ENCODE results near the gene TIMM44.

DNA sequence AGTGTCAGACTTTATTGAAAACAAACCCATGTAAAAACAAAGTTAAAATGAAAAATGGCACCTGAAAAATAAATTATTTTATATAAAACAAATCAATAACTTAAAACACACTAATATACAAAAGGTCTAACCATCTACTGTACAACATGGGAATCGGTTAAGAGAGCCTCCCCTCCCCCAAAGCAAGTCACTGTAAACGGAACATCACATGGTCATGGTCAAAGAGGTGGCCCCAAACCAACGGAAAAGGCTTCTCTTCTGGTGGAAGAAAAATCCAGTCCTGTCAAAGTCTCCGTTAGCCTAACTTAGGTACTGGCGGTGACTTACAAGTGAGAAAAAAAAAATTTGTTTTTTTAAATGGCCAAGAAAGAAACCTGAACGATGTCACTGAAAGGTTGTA lies 15.7 kb upstream of the TIMM44 start:
- TF ChIP-seq, protein P1, sequence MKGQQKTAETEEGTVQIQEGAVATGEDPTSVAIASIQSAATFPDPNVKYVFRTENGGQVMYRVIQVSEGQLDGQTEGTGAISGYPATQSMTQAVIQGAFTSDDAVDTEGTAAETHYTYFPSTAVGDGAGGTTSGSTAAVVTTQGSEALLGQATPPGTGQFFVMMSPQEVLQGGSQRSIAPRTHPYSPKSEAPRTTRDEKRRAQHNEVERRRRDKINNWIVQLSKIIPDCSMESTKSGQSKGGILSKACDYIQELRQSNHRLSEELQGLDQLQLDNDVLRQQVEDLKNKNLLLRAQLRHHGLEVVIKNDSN (IDR thresholded peaks at IDR 0.05; ENCODE audit: borderline replicate concordance, low read depth) = no peak
- TF ChIP-seq NRF1 (IDR thresholded peaks at IDR 0.05; ENCODE audit: low read depth, low read length) = no peak
- TF ChIP-seq ZBTB33 (IDR thresholded peaks at IDR 0.05; ENCODE audit: borderline replicate concordance, low read depth) = no peak
- TF ChIP-seq, protein P2, sequence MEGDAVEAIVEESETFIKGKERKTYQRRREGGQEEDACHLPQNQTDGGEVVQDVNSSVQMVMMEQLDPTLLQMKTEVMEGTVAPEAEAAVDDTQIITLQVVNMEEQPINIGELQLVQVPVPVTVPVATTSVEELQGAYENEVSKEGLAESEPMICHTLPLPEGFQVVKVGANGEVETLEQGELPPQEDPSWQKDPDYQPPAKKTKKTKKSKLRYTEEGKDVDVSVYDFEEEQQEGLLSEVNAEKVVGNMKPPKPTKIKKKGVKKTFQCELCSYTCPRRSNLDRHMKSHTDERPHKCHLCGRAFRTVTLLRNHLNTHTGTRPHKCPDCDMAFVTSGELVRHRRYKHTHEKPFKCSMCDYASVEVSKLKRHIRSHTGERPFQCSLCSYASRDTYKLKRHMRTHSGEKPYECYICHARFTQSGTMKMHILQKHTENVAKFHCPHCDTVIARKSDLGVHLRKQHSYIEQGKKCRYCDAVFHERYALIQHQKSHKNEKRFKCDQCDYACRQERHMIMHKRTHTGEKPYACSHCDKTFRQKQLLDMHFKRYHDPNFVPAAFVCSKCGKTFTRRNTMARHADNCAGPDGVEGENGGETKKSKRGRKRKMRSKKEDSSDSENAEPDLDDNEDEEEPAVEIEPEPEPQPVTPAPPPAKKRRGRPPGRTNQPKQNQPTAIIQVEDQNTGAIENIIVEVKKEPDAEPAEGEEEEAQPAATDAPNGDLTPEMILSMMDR (IDR thresholded peaks at IDR 0.05) = no peak
- no peak for TF ChIP-seq TEAD4 (IDR thresholded peaks at IDR 0.05; ENCODE audit: borderline replicate concordance, insufficient read depth)
- TF ChIP-seq EP300 (IDR thresholded peaks at IDR 0.05; ENCODE audit: borderline replicate concordance in 1 of 2, low read depth in 1 of 2, low read length in 1 of 2) = no peak
- TF ChIP-seq SIN3A (IDR thresholded peaks at IDR 0.05; ENCODE audit: borderline replicate concordance, low read depth, low read length) = no peak
- TF ChIP-seq FOXJ3 (CRISPR knock-in tag; IDR thresholded peaks at IDR 0.05) = no peak
- TF ChIP-seq, protein P3, sequence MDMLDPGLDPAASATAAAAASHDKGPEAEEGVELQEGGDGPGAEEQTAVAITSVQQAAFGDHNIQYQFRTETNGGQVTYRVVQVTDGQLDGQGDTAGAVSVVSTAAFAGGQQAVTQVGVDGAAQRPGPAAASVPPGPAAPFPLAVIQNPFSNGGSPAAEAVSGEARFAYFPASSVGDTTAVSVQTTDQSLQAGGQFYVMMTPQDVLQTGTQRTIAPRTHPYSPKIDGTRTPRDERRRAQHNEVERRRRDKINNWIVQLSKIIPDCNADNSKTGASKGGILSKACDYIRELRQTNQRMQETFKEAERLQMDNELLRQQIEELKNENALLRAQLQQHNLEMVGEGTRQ (IDR thresholded peaks at IDR 0.05; ENCODE audit: borderline replicate concordance, low read depth, low read length) = no peak
- no peak for TF ChIP-seq EZH2phosphoT487 (IDR thresholded peaks at IDR 0.05; ENCODE audit: borderline replicate concordance, low read depth)
- TF ChIP-seq, protein P4, sequence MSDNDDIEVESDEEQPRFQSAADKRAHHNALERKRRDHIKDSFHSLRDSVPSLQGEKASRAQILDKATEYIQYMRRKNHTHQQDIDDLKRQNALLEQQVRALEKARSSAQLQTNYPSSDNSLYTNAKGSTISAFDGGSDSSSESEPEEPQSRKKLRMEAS (IDR thresholded peaks at IDR 0.05; ENCODE audit: low read depth) = no peak
- TF ChIP-seq TAF1 (IDR thresholded peaks at IDR 0.05; ENCODE audit: borderline replicate concordance, low read depth, low read length) = no peak

Measured in SK-N-SH (cell line).